Endometrial microvascular endothelial cells (primary cell): Measurements from ENCODE around the gene PCSK6. TPM values are rescaled to one million over a fixed set of nuclear protein-coding genes. Genes with fewer than 3 reads are reported as not detected.

Experiments used
- in situ Hi-C: cut with HindIII; loops from 2 replicates; pipeline ENCODE4 v1.10.0; 2017; ENCODE audit warnings: low sequenced_read_pairs, low pct_unique_long_range_greater_than_20kb; ENCODE audit errors: inconsistent ontology term
- total RNA-seq: library from RNA; depleted of rRNA; stranded (reverse); fragments of >200 nt; gene quantifications from one replicate; pipeline ENCODE4 v1.2.3, GENCODE V29; 2015; ENCODE audit errors: inconsistent ontology term

PCSK6 gene
- total RNA-seq, 1 donor from 2014 or later, result not detected

- in situ Hi-C loops, result no loop called here
Measured at GRCh38 chr15:101329309-101329863, 160.1 kb downstream of the PCSK6 start.

GRCh38 chr15:101328001-101328400 lies 161.5 kb downstream of the PCSK6 start:
- in situ Hi-C loops, result no loop called here

- in situ Hi-C loops, result no loop called here
Measured at GRCh38 chr15:101327147-101327740, 162.3 kb downstream of the PCSK6 start.

GRCh38 chr15:101326462-101327146 lies 162.9 kb downstream of the PCSK6 start:
- in situ Hi-C loops, result no loop called here

- in situ Hi-C loops, result no loop called here
Measured at GRCh38 chr15:101326026-101326315, 163.5 kb downstream of the PCSK6 start.

- in situ Hi-C loops, result no loop called here
Measured at GRCh38 chr15:101325263-101326025, 164.1 kb downstream of the PCSK6 start.

- in situ Hi-C loops, result no loop called here
Measured at GRCh38 chr15:101324524-101325177, 164.9 kb downstream of the PCSK6 start.

- in situ Hi-C loops, result no loop called here
Measured at GRCh38 chr15:101323793-101324523, 165.5 kb downstream of the PCSK6 start.

GRCh38 chr15:101322854-101323477 lies 166.5 kb downstream of the PCSK6 start:
- in situ Hi-C loops, result no loop called here

GRCh38 chr15:101322016-101322695 lies 167.4 kb downstream of the PCSK6 start:
- in situ Hi-C loops, result no loop called here

GRCh38 chr15:101320501-101321052 lies 168.9 kb downstream of the PCSK6 start:
- in situ Hi-C loops, result no loop called here

- in situ Hi-C loops, result no loop called here
Measured at GRCh38 chr15:101318839-101319238, 170.7 kb downstream of the PCSK6 start.

GRCh38 chr15:101318147-101318819 lies 171.2 kb downstream of the PCSK6 start:
- in situ Hi-C loops, result no loop called here

- in situ Hi-C loops, result no loop called here
Measured at GRCh38 chr15:101317336-101317872, 172.1 kb downstream of the PCSK6 start.

- in situ Hi-C loops, result no loop called here
Measured at GRCh38 chr15:101316529-101316928, 173.0 kb downstream of the PCSK6 start.

- in situ Hi-C loops, result no loop called here
Measured at GRCh38 chr15:101315736-101316135, 173.8 kb downstream of the PCSK6 start.
